A549 (cell line): ENCODE results near the gene KLK4.

Experiments used
- BHLHE40 ChIP-seq: IDR thresholded peaks from 2 replicates; pipeline ENCODE4 v1.6.1; 2012; ENCODE audit warnings: low read depth, low read length, inconsistent platforms
- CEBPB ChIP-seq, 2 experiments: fragments of >200 bp in 1 of 2; sonication (Bioruptor Twin) in 1 of 2; formaldehyde crosslinking in 1 of 2; IDR thresholded peaks; 2 replicates each; pipeline ENCODE4 v1.6.1; 2012 to 2016
- CTCF ChIP-seq: fragments of >200 bp; sonication (Bioruptor Twin); formaldehyde crosslinking; IDR thresholded peaks from 3 replicates; pipeline ENCODE4 v1.5.1; 2016
- EHMT2 ChIP-seq: fragments of 200-600 bp; sonication (generic); IDR thresholded peaks from 2 replicates; pipeline ENCODE4 v1.6.1; 2016; ENCODE audit warnings: antibody characterized with exemption, low read depth, mild to moderate bottlenecking, moderate library complexity
- EP300 ChIP-seq, 2 experiments: fragments of >200 bp; sonication (Bioruptor Twin); formaldehyde crosslinking; IDR thresholded peaks; 2 replicates in 1 of 2; 3 replicates in 1 of 2; pipeline ENCODE4 v1.6.1; 2016 to 2017
- FOSB ChIP-seq: fragments of 250-450 bp; sonication (Bioruptor Pico); IDR thresholded peaks from 2 replicates; pipeline ENCODE4 v1.5.0; 2020; ENCODE audit warnings: mild to moderate bottlenecking, moderate library complexity
- JUN ChIP-seq, 2 experiments: fragments of >200 bp; sonication (Bioruptor Twin); formaldehyde crosslinking; IDR thresholded peaks; 2 replicates in 1 of 2; 3 replicates in 1 of 2; pipeline ENCODE4 v1.6.1; 2016 to 2017
- MAX ChIP-seq: IDR thresholded peaks from 2 replicates; pipeline ENCODE4 v1.6.1; 2012
- NFE2L2 ChIP-seq: fragments of 150-350 bp; conservative IDR thresholded peaks from 2 replicates; pipeline ENCODE4 v1.6.1; 2014; ENCODE audit warnings: low read length
- POLR2A ChIP-seq: IDR thresholded peaks from 2 replicates; pipeline ENCODE4 v1.6.1; 2012; ENCODE audit warnings: mild to moderate bottlenecking, low read length
- REST ChIP-seq: fragments of 200-600 bp; sonication (generic); IDR thresholded peaks from 2 replicates; pipeline ENCODE4 v1.6.1; 2016; ENCODE audit warnings: antibody characterized with exemption, mild to moderate bottlenecking, moderate library complexity
- RFX5 ChIP-seq: fragments of 450-650 bp; IDR thresholded peaks from 2 replicates; pipeline ENCODE4 v1.7.1; 2014; ENCODE audit warnings: antibody characterized with exemption, mild to moderate bottlenecking, moderate library complexity
- ZC3H11A ChIP-seq: fragments of 450-650 bp; IDR thresholded peaks from 2 replicates; pipeline ENCODE4 v1.6.1; 2014; ENCODE audit warnings: antibody characterized with exemption, mild to moderate bottlenecking
- TF ChIP-seq, protein P1 (sequence below): fragments of 150-350 bp; IDR thresholded peaks from 2 replicates; pipeline ENCODE4 v1.6.1; 2014; ENCODE audit warnings: low read depth, mild to moderate bottlenecking, low read length

DNA sequence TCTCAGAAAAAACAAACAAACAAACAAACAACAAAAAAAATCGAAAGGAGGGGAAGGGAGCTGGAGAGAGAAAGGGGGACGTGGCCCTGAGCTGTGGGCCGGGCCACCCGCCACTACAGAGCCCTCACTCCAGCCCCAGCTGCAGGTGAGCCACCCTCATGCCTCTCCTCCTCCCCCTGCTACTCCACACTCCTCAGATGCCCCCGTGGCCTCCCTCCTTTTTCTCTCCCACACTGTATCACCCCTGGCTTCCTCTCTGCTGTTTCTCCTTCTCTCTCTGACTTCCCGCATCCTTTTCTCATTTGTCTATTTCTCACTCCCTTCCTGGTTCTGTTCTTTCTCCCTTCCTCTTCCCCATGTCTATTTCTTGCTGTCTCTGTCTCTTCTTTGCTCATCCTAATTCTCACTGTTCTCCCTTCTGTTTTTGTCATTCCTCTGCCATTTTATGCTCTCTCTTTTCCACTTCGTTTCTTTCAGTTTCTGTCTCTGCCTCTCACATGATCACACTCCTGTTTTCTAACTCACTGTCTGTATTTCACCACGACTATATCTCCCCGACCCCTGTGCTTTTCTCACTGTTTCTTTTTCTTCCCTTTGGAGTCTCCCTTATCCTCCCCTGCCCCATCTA lies 35.3 kb downstream of the KLK4 start:
- TF ChIP-seq POLR2A, result no peak
- TF ChIP-seq CTCF, result no peak
- no peak for TF ChIP-seq JUN (IDR thresholded peaks at IDR 0.05)
- no peak for TF ChIP-seq EP300 (IDR thresholded peaks at IDR 0.05)
- TF ChIP-seq EHMT2, result no peak
- TF ChIP-seq CEBPB (IDR thresholded peaks at IDR 0.05), result no peak
- no peak for TF ChIP-seq REST
- TF ChIP-seq, protein P1, sequence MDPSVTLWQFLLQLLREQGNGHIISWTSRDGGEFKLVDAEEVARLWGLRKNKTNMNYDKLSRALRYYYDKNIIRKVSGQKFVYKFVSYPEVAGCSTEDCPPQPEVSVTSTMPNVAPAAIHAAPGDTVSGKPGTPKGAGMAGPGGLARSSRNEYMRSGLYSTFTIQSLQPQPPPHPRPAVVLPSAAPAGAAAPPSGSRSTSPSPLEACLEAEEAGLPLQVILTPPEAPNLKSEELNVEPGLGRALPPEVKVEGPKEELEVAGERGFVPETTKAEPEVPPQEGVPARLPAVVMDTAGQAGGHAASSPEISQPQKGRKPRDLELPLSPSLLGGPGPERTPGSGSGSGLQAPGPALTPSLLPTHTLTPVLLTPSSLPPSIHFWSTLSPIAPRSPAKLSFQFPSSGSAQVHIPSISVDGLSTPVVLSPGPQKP, result no peak
- no peak for TF ChIP-seq ZC3H11A
- no peak for TF ChIP-seq NFE2L2
- TF ChIP-seq MAX, result no peak
- no peak for TF ChIP-seq RFX5
- TF ChIP-seq FOSB (CRISPR knock-in tag), result no peak
- TF ChIP-seq BHLHE40, result no peak
